GM18907 (cell line): ENCODE data around the gene MRPL10.
A peak's percentile ranks its signal among the peaks of the same experiment; 100 is the strongest.

Source experiments
- ATAC-seq: cut with Tn5 transposase; IDR thresholded peaks from one replicate; pipeline ENCODE4 v1.9.1; 2021; ENCODE audit warnings: mild to moderate bottlenecking, moderate library complexity; ENCODE audit not compliant: unreplicated experiment

Gene MRPL10

DNA sequence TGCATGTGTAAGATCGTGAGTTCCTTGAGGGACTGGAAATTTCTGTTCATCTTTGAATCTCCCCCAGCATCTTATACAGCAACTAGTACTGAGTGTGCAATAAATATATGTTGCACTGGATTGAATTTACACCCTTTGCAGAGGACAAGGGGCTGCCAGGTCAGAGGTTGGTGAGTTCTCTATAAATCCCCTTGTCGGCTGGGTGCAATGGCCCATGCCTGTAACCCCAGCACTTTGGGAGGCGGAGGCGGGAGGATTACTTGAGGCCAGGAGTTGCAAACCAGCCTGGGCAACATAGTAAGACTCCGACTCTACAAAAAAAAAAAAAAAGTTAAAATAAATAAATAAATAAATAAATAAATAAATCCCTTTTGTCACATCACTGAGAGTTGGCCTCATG, 29.0 kb upstream of the MRPL10 start:
- no peak for ATAC-seq

DNA sequence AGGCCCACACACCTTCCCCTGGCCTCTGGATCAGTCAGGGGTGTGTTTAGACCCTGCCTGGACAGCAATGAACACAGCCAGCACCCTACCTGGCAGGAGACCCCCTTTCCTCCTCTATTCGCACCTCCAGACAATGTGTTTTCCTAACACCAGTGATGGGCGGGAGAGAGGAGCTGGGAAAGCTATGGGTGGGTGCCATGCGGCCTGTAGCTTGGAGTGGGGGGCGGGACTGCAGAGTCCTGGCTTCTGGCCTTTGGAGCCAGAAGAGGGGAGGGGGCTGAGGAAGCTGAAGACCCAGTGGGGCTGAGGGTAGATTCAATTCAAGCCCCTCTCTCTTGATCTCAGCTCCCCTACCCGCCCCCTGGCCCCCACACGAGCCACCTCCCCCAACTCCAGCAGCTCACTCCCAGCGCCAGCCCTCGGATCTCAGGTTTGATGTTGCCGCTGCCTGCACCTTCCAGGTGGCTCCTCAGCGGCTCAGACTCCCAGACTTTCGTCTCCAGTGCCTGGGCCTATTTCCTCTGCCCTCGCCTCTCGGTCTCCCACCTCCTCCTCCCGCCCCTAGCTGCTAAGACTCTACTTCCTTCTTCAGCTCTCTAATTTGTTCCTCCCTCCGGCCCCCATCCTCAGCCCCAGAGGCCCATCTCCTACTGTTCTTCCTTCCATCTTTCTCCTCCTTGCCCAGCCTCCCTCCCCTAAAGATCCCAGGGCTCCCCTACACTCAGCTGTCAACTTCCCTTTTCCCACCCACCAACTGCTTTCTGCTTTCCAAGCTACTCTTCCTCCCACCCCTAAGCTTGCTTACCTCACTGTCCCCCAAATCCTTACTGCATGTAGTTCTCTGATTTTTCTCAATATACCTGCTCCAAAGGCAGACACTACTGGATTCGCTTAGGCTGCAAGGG, 26.5 kb upstream of the MRPL10 start:
- no peak for ATAC-seq

DNA sequence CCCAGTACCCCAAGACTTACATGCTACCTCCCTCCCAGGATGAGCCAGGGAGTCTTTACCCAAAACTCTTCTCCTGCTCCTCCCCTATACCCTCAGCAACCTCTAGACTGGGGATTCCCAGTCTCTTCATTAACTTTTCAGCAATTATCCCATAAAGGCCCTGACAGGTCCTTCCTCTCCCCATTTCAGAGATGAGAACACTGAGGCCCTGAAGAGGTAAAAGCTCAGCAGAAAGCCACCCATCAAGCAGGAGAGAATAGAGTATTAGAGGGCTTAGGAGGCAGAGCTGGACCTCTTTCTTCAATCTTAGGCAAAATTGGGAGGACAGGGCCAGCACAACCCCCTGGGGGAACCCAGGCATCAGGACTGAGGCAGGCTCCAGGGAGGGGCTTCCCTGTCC, 25.5 kb upstream of the MRPL10 start:
- ATAC-seq: no peak

DNA sequence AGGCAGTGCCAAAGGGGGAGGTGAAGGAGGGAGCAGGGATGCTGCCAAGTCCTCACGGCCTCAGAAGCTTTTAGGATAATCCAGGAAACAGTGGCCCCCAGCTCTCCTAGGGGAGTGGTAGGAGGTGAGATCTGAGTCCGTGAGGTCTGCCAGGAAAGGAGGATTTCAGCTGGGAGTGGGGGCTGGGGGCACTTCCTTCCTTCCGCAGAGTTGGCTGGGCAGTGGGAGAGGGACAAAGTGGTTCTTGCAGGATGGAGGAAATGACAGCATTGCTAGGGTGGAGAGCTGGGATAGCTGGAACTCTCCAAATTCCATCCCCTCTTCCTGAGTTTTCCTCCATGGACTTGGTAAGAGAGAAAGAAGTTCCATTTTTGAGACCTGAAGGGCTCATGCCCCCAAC, 24.4 kb upstream of the MRPL10 start:
- no peak for ATAC-seq

DNA sequence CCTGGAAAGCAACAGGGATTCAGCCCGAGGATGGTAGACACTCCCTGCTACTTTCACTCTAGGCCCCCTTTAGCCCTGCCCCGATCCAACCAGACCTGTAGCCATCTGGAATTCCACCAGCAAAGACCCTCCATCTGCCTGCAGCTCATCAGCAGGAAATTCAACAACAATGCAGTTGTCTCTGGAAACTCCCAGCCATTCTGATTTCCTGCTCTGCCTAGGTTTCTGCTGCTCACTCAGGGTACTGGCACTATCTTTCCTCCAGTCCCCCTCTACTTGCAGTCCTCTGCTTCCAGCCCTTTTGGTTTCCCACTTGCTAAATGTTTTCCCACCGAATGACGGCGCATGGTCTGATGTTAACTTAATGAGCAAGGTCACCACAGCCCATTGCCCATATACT, 22.3 kb upstream of the MRPL10 start:
- no peak for ATAC-seq

DNA sequence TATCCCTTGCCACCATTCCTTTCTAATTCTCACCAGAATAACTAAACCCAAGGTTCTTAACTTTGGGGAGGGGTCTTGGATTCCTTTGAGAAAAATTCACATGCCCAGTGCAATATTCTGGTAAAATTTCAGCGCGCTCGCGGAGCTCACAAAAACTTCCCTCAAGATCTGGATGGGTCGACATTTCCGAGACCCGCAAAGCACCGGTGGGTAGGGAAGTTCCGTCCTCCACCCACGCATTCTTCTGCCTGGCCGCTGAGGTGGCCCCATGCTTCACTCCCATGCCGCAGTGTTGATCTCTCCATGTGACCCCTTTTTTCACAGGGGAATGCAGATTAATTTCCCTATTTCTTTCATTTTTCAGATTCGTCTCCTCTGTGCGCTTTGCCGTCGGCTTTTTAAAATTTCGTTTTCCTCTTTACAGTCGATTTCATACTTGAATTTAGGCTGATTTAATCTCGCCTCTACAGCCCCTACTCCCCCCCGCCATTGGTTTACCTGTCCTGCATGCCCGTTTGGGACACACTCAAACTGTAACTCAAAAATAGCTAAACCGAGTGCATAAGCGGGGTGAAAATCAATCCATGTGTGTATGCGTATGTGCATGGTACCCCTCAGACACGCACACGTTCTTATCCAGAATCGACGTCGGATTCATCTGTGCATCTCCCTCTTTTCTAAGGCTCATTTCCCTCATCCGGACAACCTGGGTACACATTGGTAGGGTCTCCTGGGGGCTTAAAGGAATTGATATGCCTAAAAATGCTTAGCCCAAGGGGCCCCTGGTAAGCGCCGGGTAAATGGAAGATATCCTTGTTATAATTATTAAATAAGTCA, 21.0 kb upstream of the MRPL10 start:
- ATAC-seq: no peak

DNA sequence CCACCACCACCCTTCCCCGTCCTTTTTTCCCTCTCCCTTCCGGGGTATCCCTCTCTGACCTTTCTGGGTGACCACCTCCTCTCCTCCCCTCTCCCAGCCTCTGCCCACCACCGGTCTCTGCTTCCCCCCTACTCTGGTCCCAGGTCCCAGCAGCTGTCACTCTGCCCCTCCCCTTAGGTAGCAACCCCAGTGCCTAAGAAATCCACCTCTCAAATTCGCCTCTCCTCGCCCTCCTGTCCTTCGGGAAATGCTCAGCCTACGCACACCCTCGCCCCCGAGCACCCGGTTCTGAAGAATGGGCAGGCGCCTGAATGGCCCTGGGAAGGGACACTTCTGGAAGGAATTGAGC, 20.4 kb upstream of the MRPL10 start:
- no peak for ATAC-seq

DNA sequence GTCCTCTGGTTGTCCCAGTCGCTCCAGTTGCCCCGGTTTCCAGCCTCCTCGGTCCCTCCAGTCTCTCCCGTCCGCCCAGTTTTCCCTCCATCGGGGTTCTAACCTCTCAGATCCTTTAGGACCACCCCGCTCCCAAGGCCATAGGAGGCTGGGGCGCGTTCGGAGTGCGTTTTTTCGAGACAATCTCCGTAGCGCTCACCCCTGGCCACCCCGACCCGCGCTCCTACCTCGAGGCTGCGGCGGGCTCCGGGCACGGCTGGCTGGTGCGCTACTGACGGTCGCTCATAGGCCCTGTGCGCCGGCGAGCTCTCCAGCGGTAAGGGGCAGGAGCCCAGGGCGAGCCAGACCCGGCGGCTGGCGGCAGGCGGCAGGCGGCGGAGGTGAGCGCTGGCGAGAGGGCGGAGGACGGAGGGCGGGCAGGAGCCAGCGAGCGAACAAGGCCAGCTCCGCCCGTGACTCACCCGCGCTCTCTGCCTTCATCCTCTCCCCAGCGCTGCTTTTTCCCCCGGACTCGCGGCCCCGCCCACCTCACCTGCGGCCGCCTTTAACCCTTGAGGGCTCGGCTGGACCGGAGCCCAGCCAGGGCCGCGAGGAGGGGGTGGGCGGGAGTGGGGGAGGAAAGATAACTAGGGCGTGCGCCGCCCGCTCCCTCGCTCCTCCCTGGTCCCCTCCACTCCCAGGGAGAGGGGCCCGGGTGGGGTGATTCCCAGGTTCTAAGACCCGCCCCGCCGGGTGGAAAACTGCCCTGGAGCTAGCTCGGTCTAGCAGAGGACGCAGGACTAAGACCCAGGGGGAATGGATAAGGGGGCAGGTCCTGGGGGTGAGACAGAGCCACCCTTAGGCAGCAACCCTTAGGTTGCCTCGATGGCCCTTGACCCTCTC, 19.6 kb upstream of the MRPL10 start, which contains the start of gene SP6:
SP6 (minus strand) TSS at position 472 of the 882 bp plus-strand sequence. CDS start 2,734 bp downstream, outside the sequence.
- no peak for ATAC-seq

DNA sequence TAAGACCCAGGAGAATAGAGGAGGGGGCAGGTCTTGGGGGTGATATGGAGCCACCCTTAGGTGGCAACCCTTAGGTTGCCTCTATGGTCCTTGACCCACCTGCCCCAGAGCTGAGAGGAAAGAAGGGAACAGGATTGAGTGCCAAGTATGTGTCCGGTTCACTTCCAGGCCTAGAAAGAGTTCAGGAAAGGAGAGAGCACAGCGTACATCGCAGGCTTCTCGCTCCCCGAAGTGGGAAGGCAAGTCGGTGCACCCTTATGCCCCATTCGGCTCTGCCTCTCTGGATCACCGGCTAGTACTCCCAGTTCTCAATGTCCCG, 19.0 kb upstream of the MRPL10 start:
- no peak for ATAC-seq

DNA sequence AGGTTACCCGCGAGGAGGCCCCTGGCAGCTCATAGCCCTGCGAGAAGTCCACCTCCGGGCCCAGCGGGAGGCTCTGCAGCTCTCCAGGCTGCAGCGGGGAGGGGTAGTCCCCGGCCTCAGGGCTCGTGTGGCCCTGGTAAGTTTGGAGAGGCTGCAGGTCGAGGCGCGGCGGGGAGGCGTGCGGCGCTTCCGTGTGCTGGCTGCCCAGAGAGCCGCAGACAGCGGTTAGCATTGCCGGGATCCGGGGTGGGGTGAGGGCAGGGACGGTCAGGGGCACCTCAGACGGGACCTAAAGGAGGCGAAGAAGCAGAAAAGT, 16.8 kb upstream of the MRPL10 start:
- no peak for ATAC-seq

DNA sequence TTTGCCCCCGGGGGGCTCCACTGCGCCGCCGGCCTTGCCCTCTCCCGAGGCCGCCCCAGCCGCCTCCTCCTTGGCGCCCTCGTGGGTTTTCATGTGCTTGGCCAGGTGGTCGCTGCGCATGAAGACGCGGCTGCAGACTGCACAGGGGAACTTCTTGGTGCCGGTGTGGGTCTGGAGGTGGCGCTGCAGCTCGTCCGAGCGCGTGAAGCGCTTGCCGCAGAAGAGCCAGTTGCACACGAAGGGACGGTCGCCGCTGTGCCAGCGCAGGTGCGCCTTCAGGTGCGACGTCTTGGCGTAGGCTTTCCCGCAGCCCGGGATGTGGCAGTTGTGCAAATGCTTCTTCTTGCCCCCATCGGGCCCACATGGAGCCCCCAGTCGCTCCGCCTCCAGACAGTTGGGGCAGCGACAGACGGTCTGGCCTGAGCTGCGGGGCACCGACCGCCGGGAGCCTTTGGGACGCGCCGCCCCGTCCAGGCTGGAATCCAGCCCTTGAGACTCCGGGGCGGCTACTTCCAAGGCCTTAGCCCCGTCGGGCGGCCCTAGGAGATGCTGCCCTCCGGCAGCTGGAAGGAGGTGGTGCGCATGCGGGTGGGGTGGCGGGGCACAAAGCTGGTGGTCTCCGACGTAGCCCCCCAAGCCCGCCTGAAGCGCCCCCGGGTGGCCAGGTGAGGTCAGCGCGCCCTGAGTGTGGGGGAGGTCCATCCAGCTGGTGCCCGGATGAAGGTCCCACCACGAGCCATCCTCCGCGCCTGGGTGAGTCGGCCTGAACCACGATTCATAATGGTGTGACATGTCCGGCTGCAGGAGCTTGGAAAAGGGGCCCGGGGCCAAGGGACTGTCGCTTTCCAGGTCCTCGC, 16.2 kb upstream of the MRPL10 start:
- ATAC-seq: no peak

DNA sequence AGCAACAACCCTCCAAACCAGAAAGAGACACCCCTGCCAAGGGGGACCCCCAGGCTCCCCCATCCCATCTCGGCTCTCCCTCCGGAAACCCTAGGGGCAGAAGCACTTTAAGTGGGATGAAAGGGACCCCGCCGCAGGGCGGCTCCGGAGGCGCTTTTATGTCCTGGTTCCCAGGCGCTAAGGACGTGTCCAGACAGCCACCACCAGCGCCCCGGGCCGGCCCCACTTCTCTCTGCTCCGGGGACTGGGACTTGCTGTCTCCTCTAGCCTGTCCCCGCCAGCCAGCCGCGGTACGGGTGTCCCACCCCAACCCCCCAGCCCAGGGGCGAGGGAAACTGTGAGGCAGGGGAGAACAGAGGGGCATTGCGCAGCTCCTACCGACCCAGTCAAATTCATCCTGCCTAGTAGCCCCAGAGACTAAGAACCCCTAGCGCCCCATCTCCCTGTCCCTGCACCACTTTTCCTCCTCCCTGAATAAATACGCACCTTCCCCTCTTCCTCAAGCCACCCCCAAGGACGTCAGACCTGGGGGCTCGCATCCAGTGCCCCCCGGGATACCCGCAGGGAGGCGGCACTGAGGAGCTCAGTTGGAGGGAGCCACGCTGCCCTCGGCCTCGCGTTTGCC, 15.5 kb upstream of the MRPL10 start:
- no peak for ATAC-seq

DNA sequence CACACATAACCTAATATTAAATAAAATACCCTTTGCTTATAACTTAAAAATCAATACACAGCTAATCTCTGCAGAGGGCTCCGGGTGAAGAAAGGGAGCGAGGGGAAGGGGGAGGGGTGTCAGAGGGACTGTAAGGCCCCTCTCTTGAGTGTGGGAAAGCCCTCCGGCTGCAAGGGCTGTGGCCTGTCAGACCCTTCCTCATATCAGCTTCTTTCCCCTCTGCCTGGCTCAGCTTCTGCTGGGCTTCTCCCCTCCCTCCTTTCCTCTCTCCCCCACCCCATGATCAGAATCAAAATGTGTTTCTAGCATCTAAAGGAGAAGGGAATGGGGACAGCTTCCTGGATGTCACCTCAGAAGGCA, 14.4 kb upstream of the MRPL10 start:
- no peak for ATAC-seq

DNA sequence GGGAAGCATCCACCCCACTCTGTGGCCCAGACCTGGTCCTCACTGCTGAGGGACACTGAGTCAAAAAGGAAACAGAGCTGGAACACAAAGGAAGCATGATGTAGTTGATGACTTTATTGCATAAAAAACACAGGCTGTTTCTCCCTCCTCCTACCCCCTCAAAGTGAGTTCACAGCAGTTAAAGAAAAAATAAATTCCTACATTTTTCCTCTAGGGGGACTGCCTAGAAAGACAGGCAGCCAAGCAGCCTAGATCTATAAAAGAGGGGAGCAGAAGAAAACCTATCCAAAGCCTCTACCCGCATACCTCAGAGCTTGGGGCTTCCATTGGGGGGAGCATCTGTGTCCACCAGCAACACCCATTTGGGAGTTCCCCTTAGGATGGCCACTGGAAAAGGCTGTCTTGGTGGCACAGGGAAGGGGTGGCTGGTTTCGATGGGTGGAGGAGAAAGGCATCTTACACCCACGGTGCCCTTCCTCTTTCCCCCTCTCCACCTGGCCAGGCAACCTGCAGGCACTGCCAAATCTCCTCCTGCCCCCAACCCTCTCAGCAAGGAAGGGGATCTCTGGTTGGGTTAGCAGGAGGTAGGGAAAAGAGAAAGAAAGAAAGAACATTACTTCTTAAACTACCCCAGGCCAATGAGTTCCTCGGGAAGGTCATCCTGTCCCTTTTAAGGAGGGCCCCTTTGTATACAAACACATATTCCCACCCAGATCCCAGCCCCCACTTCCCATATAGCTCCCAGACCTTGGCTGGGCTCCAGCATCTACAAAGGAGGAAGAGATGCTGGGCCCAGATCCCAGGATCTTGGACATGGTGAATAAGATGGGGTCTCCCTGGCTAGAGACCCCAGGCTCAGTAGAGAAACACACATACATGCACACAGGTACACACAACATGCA, 13.7 kb upstream of the MRPL10 start:
- ATAC-seq: no peak

DNA sequence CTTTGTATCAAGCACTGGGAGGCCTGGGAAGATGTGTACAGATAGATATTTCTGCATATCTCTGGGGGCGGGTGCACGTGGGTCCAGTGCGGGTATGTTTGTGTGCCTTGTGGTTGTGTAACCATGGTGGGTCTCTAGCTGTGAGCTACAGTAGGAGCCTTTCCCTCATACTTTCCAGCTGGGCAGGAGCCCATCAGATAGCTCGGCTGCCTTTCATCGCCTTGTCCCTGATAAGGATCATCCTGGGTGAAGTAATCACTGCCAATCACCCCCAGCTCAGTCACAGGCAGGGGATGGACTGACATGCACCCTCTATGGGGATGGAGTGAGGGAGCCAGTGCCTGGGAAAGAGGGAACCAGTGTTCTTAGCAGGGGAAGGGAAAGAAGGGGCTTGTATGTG, 12.9 kb upstream of the MRPL10 start:
- ATAC-seq: no peak

DNA sequence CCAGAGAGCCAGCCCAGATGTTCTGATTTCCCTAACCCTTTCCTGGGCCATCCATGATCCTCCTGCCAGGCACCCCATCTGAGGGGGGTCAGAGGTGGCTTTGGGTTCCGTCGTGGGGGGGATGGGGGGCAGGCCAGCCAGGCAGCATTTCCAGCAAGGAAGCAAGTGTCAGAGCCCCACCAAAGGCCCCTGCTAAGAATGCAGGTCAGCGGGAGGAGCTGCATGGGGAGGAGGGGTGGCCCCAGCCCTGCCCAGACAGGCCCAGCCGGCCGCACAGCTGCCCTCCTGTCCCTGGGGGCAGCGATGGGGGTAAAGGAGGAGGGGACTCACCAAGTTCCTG, 12.0 kb upstream of the MRPL10 start:
- ATAC-seq: no peak

DNA sequence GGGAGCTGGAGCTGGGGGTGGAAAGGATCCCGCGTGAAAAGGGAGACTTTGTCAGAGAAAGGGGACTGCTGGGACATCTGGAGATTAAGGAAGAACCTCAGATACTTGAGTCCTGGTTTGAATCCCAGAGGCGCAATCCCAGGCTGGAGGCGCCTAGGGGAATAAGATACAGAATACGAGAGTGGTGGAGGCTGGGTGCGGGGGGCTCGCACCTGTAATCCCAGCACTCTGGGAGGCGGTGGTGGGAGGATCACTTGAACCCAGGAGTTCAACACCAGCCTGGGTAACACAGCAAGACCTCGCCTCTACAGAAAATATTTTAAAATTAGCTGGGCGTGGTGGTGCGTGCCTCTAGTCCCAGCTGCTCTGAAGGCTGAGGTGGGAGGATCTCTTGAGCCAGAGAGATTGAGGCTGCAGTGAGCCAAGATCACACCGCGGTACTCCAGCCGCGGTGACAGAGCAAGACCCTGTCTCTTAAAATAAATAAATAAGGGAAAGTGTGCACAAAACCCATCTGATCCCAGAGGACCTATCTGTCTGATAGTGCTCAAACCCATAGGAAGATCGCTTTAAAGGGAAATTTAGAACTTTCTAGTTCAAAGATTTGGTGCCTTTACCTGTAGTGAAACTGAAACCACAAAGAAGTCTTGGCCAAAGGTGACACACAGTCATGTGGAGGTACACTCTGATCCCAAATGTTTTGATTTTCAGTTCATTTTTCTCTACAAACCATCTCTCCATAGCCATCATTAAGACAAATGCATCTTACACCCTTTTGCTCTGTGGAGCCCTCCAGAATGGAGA, 10.3 kb upstream of the MRPL10 start:
- no peak for ATAC-seq

DNA sequence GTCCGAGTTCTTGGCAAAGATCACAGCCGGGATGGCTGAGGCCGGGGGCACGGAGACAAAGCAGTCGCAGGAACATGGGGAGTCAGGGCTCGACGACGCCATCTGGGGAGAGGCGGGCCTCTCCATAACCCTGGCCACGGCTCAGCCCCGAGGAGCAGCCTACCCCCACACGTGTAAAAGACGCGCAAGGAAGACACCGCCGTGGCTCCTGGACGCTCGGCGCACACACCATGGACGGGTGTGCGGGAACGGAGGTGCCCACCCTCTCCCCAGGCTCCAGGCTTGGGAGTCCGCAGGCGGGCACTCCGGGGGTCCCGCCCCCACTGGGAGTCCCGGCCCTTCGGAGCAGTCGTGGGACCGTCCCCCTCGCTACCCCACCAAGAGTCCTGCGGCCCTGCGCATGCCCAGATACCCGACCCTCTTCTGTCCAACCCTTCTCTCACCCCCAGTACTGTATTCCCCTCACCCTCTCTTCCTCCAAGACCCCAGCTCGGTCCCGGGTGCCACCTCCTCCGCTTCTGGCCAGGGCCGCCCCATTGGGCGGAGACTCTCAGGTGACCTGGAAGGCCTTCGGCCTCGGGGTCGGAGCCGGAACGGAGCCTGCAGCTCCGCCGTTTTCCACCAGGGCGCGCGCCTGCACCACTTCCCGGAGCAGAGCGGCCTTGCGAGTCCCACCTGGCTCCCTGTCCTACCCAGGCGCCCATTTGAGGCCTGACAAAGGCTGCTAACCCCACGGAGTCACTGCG, 9.6 kb upstream of the MRPL10 start, which contains the start of gene SCRN2:
SCRN2 (minus strand) TSS at position 532 of the 746 bp plus-strand sequence; CDS start at position 102, 430 bp downstream.
- ATAC-seq: peak; percentile 85
